CD4-positive, alpha-beta T cell (primary cell): Measurements from ENCODE around the gene SLC10A2. TPM values are rescaled to one million over a fixed set of nuclear protein-coding genes. Genes with fewer than 3 reads are reported as not detected.

ENCODE experiments used
- ATAC-seq: fragments of 200-7000 bp; cut with Tn5 transposase; one replicate; pipeline ENCODE4 v1.10.0; 2022; ENCODE audit warnings: mild to moderate bottlenecking; ENCODE audit not compliant: poor library complexity
- CTCF ChIA-PET: fragments of 350-600 bp; sonication (Branson Sonifier 250); formaldehyde crosslinking; loops from one replicate; lab custom pipeline; 2021; ENCODE audit warnings: antibody characterized with exemption, inconsistent platforms; lab: Charles Lee
- POLR2A ChIA-PET: fragments of 350-600 bp; sonication (Branson Sonifier 250); formaldehyde crosslinking; loops from one replicate; lab custom pipeline; 2021; ENCODE audit warnings: antibody characterized with exemption, inconsistent platforms; lab: Charles Lee
- DNase-seq, 14 experiments: peaks; one replicate each; pipeline ENCODE4 v3.0.0-alpha.2; 2013 to 2020; ENCODE audit warnings: mixed read lengths in 2 of 14
- H3K27ac ChIP-seq, 2 donors: one replicate each; pipeline versions ENCODE4 v1.5.1 to v1.7.0; 2013; ENCODE audit warnings: low read length in 2 of 2, low read depth in 1 of 2, mild to moderate bottlenecking in 1 of 2
- H3K27me3 ChIP-seq, 2 experiments: 1 replicate in 1 of 2; 2 replicates in 1 of 2; pipeline versions ENCODE4 v1.6.1 to v1.7.0; 2013; ENCODE audit warnings: low read length in 2 of 2, control low read depth in 1 of 2, mild to moderate bottlenecking in 1 of 2, moderate library complexity in 1 of 2; ENCODE audit not compliant: insufficient read depth in 2 of 2, control insufficient read depth in 1 of 2
- H3K36me3 ChIP-seq: one replicate; pipeline ENCODE4 v1.6.1; 2013; ENCODE audit warnings: low read length, control low read depth; ENCODE audit not compliant: insufficient read depth
- H3K4me1 ChIP-seq: one replicate; pipeline ENCODE4 v1.6.1; 2013; ENCODE audit warnings: low read length, control low read depth; ENCODE audit not compliant: insufficient read depth
- H3K4me3 ChIP-seq: one replicate; pipeline ENCODE4 v1.5.1; 2013; ENCODE audit warnings: mild to moderate bottlenecking, low read length, moderate library complexity
- H3K9me3 ChIP-seq, 2 experiments: 1 replicate in 1 of 2; 2 replicates in 1 of 2; pipeline versions ENCODE4 v1.6.1 to v1.7.0; 2013; ENCODE audit warnings: low read length in 2 of 2, mild to moderate bottlenecking in 2 of 2, control low read depth in 1 of 2, moderate library complexity in 1 of 2; ENCODE audit not compliant: control insufficient read depth in 1 of 2, insufficient read depth in 1 of 2
- H3K27ac Mint-ChIP-seq: one replicate; pipeline ENCODE4 v1.8.0; 2020; ENCODE audit warnings: mixed read lengths
- H3K27me3 Mint-ChIP-seq: one replicate; pipeline ENCODE4 v1.8.0; 2021; ENCODE audit warnings: mixed read lengths
- H3K36me3 Mint-ChIP-seq: one replicate; pipeline ENCODE4 v1.8.0; 2021; ENCODE audit warnings: low read depth, mixed read lengths
- H3K4me1 Mint-ChIP-seq: one replicate; pipeline ENCODE4 v1.8.0; 2021; ENCODE audit warnings: low read depth, mixed read lengths
- H3K4me3 Mint-ChIP-seq: one replicate; pipeline ENCODE4 v1.8.0; 2020; ENCODE audit warnings: mild to moderate bottlenecking, mixed read lengths
- H3K9me3 Mint-ChIP-seq: one replicate; pipeline ENCODE4 v1.8.0; 2020; ENCODE audit warnings: mixed read lengths
- intact Hi-C, 2 experiments: fragments of 100-400 bp; cut with DNase I in 1 of 2; cut with micrococcal nuclease in 1 of 2; formaldehyde crosslinking; loops; one replicate each; pipeline versions ENCODE4 v1.15.1 to v1.9.0; 2023 to 2025; cut with DNase I, micrococcal nuclease
- total RNA-seq, 174 experiments: library from RNA in 2 of 174; stranded (reverse) in 2 of 174; gene quantifications; one replicate each; pipeline ENCODE4 v1.2.3 and lab custom pipeline; 2021 to 2026
- TF ChIP-seq, protein P1 (sequence below): fragments of 200-600 bp; IDR thresholded peaks from one replicate; pipeline ENCODE4 v1.8.0; 2022; ENCODE audit warnings: antibody characterized with exemption, mild to moderate bottlenecking

SLC10A2 gene
- total RNA-seq, 2 experiments from 2014 or later, result not detected

- CTCF ChIA-PET, result no interaction called here
- Histone ChIP-seq H3K9me3 (no peaks in the 10 kb centered on the region), H3K27me3 (no peaks in the 10 kb centered on the region), H3K4me1 (no peaks in the 10 kb centered on the region), H3K27ac (no peak overlapping the region), H3K36me3 (no peaks in the 10 kb centered on the region), H3K4me3 (no peak overlapping the region)
- H3K36me3 Mint-ChIP-seq, result no peaks in the 10 kb centered on the region
- intact Hi-C loops, result no loop called here
- ATAC-seq (no peak), DNase-seq (no peak)
- no peaks in the 10 kb centered on the region for H3K27me3 Mint-ChIP-seq
- TF ChIP-seq, protein P1, sequence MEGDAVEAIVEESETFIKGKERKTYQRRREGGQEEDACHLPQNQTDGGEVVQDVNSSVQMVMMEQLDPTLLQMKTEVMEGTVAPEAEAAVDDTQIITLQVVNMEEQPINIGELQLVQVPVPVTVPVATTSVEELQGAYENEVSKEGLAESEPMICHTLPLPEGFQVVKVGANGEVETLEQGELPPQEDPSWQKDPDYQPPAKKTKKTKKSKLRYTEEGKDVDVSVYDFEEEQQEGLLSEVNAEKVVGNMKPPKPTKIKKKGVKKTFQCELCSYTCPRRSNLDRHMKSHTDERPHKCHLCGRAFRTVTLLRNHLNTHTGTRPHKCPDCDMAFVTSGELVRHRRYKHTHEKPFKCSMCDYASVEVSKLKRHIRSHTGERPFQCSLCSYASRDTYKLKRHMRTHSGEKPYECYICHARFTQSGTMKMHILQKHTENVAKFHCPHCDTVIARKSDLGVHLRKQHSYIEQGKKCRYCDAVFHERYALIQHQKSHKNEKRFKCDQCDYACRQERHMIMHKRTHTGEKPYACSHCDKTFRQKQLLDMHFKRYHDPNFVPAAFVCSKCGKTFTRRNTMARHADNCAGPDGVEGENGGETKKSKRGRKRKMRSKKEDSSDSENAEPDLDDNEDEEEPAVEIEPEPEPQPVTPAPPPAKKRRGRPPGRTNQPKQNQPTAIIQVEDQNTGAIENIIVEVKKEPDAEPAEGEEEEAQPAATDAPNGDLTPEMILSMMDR, result no peak
- POLR2A ChIA-PET, result no interaction called here
- no peak overlapping the region for H3K4me3 Mint-ChIP-seq
- no peak overlapping the region for H3K27ac Mint-ChIP-seq
- H3K4me1 Mint-ChIP-seq, result no peaks in the 10 kb centered on the region
- H3K9me3 Mint-ChIP-seq, result no peaks in the 10 kb centered on the region
Measured at GRCh38 chr13:103003631-103004030, 62.6 kb downstream of the SLC10A2 start.

GRCh38 chr13:103002279-103002678 is 63.9 kb downstream of the SLC10A2 start:
- TF ChIP-seq, protein P1, result no peak
- POLR2A ChIA-PET, result no interaction called here
- H3K4me3 ChIP-seq, result no peak overlapping the region
- Mint-ChIP-seq H3K27me3 (no peaks in the 10 kb centered on the region), H3K36me3 (no peaks in the 10 kb centered on the region), H3K27ac (no peak overlapping the region), H3K4me3 (no peak overlapping the region), H3K9me3 (no peaks in the 10 kb centered on the region), H3K4me1 (no peaks in the 10 kb centered on the region)
- intact Hi-C loops, result no loop called here
- DNase-seq, result no peak
- H3K27ac ChIP-seq, result no peak overlapping the region
- no peaks in the 10 kb centered on the region for H3K9me3 ChIP-seq
- H3K4me1 ChIP-seq, result no peaks in the 10 kb centered on the region
- CTCF ChIA-PET, result interaction anchor here (0.6 kb wide), 1 partner anchor 58 kb away, joined by 4 read pairs; no protein-coding TSS in a partner anchor
- H3K27me3 ChIP-seq, result no peaks in the 10 kb centered on the region
- no peak for ATAC-seq
- H3K36me3 ChIP-seq, result no peaks in the 10 kb centered on the region

DNA sequence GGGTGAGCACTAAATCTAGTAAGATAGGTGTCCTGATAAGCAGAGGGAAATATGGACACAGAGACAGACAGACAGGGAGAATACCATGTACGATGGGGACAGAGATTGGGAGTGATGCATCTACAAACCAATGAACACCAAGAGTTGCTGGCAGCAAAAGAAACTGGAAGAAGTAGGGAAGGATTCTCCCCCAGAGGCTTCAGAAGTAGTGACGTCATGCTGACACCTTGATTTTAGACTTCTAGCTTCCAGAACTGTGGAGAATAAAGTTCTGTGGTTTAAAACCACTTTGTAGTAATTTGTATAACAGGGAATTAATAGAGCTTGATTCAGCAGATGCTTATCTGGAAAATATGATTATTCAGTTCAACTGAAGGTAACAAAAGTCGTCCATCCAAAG is 66.1 kb downstream of the SLC10A2 start:
- Histone ChIP-seq H3K4me1 (no peaks in the 10 kb centered on the region), H3K27me3 (no peaks in the 10 kb centered on the region), H3K4me3 (no peak overlapping the region), H3K36me3 (no peaks in the 10 kb centered on the region), H3K27ac (no peak overlapping the region), H3K9me3 (peaks cover 0 to 4% of the 10 kb centered on the region in 2 experiments)
- intact Hi-C loops, result no loop called here
- Mint-ChIP-seq H3K9me3 (no peaks in the 10 kb centered on the region), H3K4me3 (no peak overlapping the region), H3K27me3 (no peaks in the 10 kb centered on the region), H3K4me1 (no peaks in the 10 kb centered on the region), H3K27ac (no peak overlapping the region), H3K36me3 (no peaks in the 10 kb centered on the region)
- ATAC-seq, result no peak
- TF ChIP-seq, protein P1, result no peak
- CTCF ChIA-PET, result no interaction called here
- POLR2A ChIA-PET, result no interaction called here
- DNase-seq, result no peak
